Activated naive CD4-positive, alpha-beta T cell treated with Interleukin-2 at 50 U/mL for 16 hours (primary cell): ENCODE results near the gene ZBTB11.
"Not testable (repeated sequence)": the region's sequence is repeated elsewhere in the genome, so short reads cannot be mapped to it uniquely, and the experiment has no call there.

ENCODE experiments used
- DNase-seq: peaks from one replicate; pipeline ENCODE4 v3.0.0-alpha.2; 2020

Gene ZBTB11

DNA sequence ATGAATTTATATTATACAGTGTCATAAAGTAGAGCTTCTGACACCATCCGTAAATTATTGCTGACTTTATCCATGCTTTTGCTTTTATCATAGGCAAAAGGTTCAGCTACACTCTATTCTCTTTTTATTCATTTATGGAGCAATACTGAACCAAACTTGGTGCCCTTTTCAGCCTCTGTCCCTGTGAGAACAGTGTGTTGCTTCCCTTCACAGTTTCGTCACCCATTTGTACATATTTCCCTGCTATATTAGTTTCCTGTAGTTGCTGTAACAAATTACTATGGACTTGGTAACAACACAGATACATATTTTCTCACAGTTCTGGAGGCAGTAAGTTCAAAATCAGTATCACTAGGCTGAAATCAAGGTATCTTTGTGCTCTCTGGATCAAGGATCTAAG, 12.4 kb upstream of the ZBTB11 start:
- DNase-seq: no peak

DNA sequence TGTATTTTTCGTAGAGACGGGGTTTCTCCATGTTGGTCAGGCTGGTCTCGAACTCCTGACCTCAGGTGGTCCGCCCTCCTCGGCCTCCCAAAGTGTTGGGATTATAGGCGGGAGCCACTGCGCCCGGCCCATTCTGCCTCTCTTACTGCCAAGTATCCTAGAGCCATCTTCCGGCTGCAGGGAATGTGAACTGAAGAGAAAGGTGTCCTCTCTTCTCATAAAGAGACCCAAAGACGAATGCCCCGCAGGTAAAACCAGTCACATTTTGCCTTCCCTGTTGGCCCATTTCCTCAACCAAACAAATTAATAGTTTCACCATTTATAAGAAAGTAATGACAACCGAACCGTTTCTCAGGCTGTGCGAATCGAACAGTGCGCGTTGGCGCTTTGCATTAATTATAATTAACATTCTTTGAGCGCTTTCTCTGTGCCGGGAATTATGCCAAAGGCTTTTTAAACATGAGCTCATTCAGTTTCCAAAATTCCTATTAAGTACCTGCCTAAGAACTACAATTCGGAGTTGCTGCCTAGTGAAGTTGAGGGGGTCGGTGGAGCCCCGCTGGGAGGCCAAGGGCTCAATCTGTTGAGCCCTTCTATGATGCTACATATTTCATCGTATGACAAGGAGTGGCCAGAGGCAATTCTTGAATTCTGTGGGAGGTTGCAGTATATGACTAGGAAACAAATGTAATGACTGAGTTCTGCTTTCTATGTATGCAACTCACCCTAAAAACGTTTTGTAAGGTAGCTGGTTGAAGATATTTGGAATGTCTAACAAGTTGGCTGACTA, 10.4 kb upstream of the ZBTB11 start:
- no peak for DNase-seq

GRCh38 chr3:101685870-101686307, 9.0 kb upstream of the ZBTB11 start:
- DNase-seq: no peak

- DNase-seq: no peak
Observed at GRCh38 chr3:101685050-101685400, 8.1 kb upstream of the ZBTB11 start.

GRCh38 chr3:101680466-101680865, 3.5 kb upstream of the ZBTB11 start:
- no peak for DNase-seq

- DNase-seq: not testable (repeated sequence)
Observed at GRCh38 chr3:101678837-101679236, 1.9 kb upstream of the ZBTB11 start.

GRCh38 chr3:101677436-101678286, 729 bp upstream of the ZBTB11 start:
- no peak for DNase-seq

DNA sequence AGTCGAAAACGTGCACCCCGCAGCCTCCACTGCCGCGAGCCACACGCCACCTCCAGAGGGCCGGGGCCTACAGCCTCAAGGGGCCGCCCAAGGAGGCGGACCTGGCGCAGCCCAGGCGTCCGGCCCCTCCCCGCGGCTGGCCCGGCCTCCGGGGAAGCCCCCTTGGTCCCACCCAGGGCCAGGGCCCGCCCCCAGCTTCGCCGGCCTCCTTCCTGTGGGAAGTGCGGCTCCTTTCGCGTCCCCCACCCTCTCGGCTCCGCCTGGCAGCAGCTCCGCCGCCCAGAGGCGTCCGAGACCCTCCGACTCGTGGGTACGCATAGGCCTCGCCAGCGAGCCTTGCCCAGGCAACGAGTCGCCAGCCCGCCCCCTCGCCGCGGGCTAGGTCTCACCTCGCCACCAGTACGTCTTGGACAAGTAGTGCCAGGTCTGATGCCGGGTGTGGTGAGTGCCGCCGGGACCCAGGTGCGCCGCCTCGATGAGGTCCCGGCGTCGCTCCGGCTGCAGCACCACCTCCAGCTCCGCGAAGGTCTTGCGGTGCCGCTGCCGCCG, 642 bp downstream of the ZBTB11 start:
- DNase-seq: peak; percentile 96

- no peak for DNase-seq
Observed at GRCh38 chr3:101675709-101676215, 1.2 kb downstream of the ZBTB11 start.

- no peak for DNase-seq
Observed at GRCh38 chr3:101674518-101674917, 2.4 kb downstream of the ZBTB11 start.

GRCh38 chr3:101673953-101674352, 3.0 kb downstream of the ZBTB11 start:
- no peak for DNase-seq

DNA sequence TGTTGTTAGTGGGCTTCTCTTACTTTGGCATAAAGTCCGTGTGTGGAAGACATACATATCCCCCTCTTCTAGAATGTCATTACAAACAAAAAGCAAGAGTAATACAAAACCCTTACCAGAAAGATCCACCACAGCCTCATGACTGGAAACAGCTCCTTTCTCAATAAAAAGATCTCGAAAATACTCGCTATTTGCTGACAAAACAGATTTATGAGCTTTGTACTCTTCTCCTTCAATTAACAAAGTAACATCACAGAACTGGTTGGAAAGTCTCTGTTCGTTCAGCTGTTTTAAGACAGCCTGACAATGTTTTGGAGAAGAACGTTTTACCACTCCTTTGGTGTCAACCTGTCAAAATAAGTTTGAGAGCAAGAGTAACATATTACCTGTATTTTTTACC, 5.9 kb downstream of the ZBTB11 start:
- DNase-seq: no peak

DNA sequence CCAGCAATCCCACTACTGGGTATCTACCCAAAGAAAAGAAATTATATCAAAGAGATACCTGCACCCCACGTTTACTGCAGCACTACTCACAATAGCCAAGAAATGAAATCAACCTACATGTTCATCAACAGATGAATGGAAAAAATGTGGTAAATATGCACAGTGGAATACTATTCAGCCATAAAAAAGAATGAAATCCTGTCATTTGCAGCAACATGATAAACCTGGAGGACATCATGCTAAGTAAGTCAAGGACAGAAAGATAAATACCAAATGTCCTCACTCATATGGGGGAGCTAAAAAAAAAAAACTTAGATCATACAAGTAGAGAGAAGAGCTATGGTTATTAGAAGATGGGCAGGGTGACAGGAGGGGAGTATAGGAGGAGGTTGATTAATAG, 9.1 kb downstream of the ZBTB11 start:
- no peak for DNase-seq

- no peak for DNase-seq
Observed at GRCh38 chr3:101667331-101667730, 9.6 kb downstream of the ZBTB11 start.

DNA sequence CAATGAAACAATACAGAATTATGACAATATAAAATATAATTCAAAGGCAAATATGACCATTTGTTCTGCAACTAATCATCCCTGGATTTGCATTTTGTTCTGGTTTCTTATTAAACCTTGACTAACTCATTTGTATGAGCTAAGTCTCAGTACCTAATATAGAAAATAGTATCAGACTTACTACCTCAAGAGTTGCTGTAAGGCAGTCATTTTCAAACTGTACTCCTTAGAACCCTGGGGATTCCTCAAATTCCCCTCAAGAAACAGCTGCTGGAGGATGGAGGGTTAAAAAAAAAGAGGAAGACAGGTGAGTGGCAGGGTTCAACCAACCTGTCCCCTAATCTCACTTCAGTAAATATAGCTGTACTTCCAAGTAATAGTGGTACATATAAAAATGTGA, 11.1 kb downstream of the ZBTB11 start:
- no peak for DNase-seq

- DNase-seq: no peak
Observed at GRCh38 chr3:101665357-101665756, 11.6 kb downstream of the ZBTB11 start.

GRCh38 chr3:101660714-101661113, 16.2 kb downstream of the ZBTB11 start:
- no peak for DNase-seq

DNA sequence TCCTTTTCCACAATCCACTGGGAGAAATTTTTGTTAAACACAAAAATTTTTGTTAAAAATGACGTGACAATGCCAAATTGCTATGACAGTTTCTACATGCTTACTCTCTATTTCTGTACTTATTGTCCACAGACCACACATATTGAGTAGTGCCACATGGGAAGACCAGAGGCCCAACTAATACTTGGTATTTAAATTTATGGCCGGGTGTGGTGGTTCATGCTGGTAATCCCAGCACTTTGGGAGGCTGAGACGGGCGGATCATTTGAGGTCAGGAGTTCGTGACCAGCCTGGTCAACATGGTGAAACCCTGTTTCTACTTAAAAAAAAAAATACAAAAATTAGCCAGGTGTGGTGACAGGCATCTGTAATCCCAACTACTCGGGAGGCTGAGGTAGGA, 20.3 kb downstream of the ZBTB11 start:
- no peak for DNase-seq

GRCh38 chr3:101646726-101647125, 30.2 kb downstream of the ZBTB11 start:
- DNase-seq: no peak

- peak; percentile 31 for DNase-seq
Observed at GRCh38 chr3:101643861-101644613, 32.9 kb downstream of the ZBTB11 start.

DNA sequence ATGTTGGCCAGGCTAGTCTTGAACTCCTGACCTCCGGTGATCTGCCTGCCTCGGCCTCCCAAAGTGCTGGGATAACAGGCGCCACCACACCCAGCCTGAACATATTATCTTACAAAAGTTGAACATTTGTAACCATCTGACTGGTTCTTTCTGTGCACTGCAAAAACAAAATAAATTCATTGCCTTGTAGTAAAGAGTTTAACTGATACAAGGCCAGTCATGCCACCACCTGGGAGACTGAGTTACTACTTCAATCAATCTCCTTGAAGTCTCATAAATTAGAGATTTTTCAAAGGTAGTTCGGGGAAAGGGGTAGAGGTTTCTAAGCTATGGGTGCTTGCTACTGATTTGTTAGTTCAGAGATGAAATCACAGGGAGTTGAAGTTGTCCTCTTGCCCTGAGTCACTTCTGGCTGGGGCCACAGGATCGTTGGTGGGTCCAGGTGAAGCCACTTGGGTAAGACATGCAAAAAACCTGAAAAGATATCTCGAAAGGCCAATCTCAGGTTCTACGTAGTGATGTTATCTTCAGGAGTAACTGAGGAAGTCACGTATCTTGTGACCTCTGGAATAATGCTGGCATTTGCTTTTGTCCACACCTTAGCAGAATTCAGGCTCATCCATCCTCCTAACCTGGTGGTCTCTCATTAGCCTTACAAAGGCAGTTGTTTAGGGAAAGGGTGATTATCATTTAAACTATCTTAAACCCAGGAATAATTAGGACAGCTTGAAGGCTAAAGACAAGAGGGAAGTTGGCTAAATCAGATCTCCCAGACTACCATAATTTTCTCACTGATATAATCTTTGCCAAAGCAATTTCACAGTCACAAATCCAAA, 33.7 kb downstream of the ZBTB11 start:
- DNase-seq: no peak

- DNase-seq: no peak
Observed at GRCh38 chr3:101642441-101642840, 34.5 kb downstream of the ZBTB11 start.
